Esophagus squamous epithelium (tissue), 4 donors: ENCODE data around the gene SLC35E2B.
"Not testable (repeated sequence)": the region's sequence is repeated elsewhere in the genome, so short reads cannot be mapped to it uniquely, and the experiment has no call there.

Source experiments
- POLR2A ChIP-seq, 4 donors: fragments of 450-650 bp; IDR thresholded peaks; one replicate each; pipeline ENCODE4 v1.6.1; 2017; ENCODE audit warnings: antibody characterized with exemption in 4 of 4, mild to moderate bottlenecking in 4 of 4, moderate library complexity in 3 of 4
- TF ChIP-seq, protein P1 (sequence below), 6 experiments: fragments of 450-650 bp in 4 of 6; fragments of 200-600 bp in 2 of 6; sonication (generic) in 2 of 6; IDR thresholded peaks; one replicate each; pipeline ENCODE4 v1.5.1; 2016 to 2019; ENCODE audit warnings: antibody characterized with exemption in 6 of 6, mild to moderate bottlenecking in 4 of 6, moderate library complexity in 4 of 6

DNA sequence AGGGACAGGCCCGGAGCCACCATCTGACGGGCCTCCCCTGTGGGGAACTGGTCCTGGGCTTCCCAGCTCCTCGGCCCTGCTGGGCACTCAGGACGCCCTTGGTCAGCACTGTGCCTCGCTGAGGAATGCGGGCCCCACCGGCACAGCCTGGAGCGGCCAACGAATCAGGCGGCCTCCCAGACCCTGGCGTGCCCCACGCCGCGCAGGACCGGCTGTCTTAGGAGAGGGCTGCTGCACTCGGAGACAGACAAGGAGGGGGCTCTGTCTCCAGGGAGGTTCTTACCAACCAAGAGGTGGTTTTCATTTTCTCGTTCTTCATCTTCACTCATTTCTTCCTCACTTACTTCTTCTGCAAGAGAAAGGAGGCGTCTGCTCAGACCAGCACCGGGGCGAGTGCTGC is 15.3 kb upstream of the SLC35E2B start:
- TF ChIP-seq, protein P1, sequence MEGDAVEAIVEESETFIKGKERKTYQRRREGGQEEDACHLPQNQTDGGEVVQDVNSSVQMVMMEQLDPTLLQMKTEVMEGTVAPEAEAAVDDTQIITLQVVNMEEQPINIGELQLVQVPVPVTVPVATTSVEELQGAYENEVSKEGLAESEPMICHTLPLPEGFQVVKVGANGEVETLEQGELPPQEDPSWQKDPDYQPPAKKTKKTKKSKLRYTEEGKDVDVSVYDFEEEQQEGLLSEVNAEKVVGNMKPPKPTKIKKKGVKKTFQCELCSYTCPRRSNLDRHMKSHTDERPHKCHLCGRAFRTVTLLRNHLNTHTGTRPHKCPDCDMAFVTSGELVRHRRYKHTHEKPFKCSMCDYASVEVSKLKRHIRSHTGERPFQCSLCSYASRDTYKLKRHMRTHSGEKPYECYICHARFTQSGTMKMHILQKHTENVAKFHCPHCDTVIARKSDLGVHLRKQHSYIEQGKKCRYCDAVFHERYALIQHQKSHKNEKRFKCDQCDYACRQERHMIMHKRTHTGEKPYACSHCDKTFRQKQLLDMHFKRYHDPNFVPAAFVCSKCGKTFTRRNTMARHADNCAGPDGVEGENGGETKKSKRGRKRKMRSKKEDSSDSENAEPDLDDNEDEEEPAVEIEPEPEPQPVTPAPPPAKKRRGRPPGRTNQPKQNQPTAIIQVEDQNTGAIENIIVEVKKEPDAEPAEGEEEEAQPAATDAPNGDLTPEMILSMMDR (IDR thresholded peaks at IDR 0.05), result not testable (repeated sequence)
- not testable (repeated sequence) for TF ChIP-seq POLR2A (IDR thresholded peaks at IDR 0.05)
